GM12878 (cell line): ENCODE measurements around the gene C4orf17. TPM values are rescaled to one million over a fixed set of nuclear protein-coding genes. Genes with fewer than 3 reads are reported as not detected.

Experiments
- ATAC-seq: fragments of 200-7000 bp; cut with Tn5 transposase; 3 replicates; pipeline ENCODE4 v1.9.1; 2020; ENCODE audit warnings: mild to moderate bottlenecking, moderate library complexity
- BruUV-seq: library from RNA; stranded (reverse); fragments of 400-500 nt; replicated peaks from 2 replicates; lab custom pipeline; 2021; lab: Mats Ljungman, UMichigan
- CTCF ChIA-PET: fragments of 300-600 bp; sonication (Branson Sonifier 250); formaldehyde crosslinking; extraction: SDS; loops from one replicate; lab custom pipeline; 2021; ENCODE audit warnings: inconsistent platforms; lab: Yijun Ruan, JAX
- POLR2A ChIA-PET: fragments of 350-600 bp; formaldehyde crosslinking; extraction: SDS; loops from one replicate; lab custom pipeline; 2021; ENCODE audit warnings: inconsistent platforms; lab: Charles Lee
- RAD21 ChIA-PET: fragments of 300-600 bp; sonication (Branson Sonifier 250); formaldehyde crosslinking; loops from one replicate; lab custom pipeline; 2023; ENCODE audit warnings: antibody characterized with exemption; ENCODE audit not compliant: unreplicated experiment; lab: Charles Lee
- SMC1A ChIA-PET: fragments of 300-600 bp; sonication (Branson Sonifier 250); formaldehyde crosslinking; loops from one replicate; lab custom pipeline; 2023; ENCODE audit not compliant: unreplicated experiment, uncharacterized antibody; lab: Charles Lee
- DNase-seq: peaks from one replicate; pipeline ENCODE4 v3.0.0-alpha.2; 2011; ENCODE audit warnings: low read depth, low spot score
- FAIRE-seq: peaks from 3 replicates; lab custom pipeline; 2011; peaks lifted over from hg19 to GRCh38; lab: Jason Lieb, UNC
- H2AFZ ChIP-seq: 2 replicates; pipeline ENCODE4 v1.6.0; 2011; ENCODE audit warnings: low read depth, low read length, control low read depth; ENCODE audit not compliant: control insufficient read depth
- H3K27ac ChIP-seq: 2 replicates; pipeline ENCODE4 v1.5.1; 2011; ENCODE audit warnings: control low read depth; ENCODE audit not compliant: control insufficient read depth, insufficient read depth
- H3K27me3 ChIP-seq, 2 experiments: replicated peaks in 1 of 2; 2 replicates each; pipeline versions ENCODE4 v1.6.0 to v1.6.1; 2011; ENCODE audit warnings: low read length in 1 of 2; ENCODE audit not compliant: control insufficient read depth in 2 of 2, insufficient read depth in 2 of 2
- H3K36me3 ChIP-seq, 2 experiments: 2 replicates each; pipeline ENCODE4 v1.5.1; 2011; ENCODE audit warnings: low read length in 1 of 2; ENCODE audit not compliant: control insufficient read depth in 2 of 2, insufficient read depth in 2 of 2
- H3K4me1 ChIP-seq: 2 replicates; pipeline ENCODE4 v1.6.1; 2011; ENCODE audit warnings: mild to moderate bottlenecking, low read length, moderate library complexity, mixed read lengths; ENCODE audit not compliant: control insufficient read depth, insufficient read depth
- H3K4me2 ChIP-seq: 2 replicates; pipeline ENCODE4 v1.6.0; 2011; ENCODE audit warnings: control low read depth; ENCODE audit not compliant: control insufficient read depth, insufficient read depth
- H3K4me3 ChIP-seq: fragments of 200-600 bp; sonication (generic); 2 replicates; pipeline ENCODE4 v1.5.1; 2016
- H3K79me2 ChIP-seq: 2 replicates; pipeline ENCODE4 v1.6.0; 2011; ENCODE audit warnings: low read length; ENCODE audit not compliant: control insufficient read depth, insufficient read depth
- H3K9ac ChIP-seq: 2 replicates; pipeline ENCODE4 v1.8.0; 2011; ENCODE audit warnings: low read length, control low read depth, mixed read lengths; ENCODE audit not compliant: control insufficient read depth, insufficient read depth
- H3K9me3 ChIP-seq: replicated peaks from 3 replicates; pipeline ENCODE4 v1.5.1; 2011; ENCODE audit warnings: mild to moderate bottlenecking, low read length; ENCODE audit not compliant: control insufficient read depth, insufficient read depth
- H4K20me1 ChIP-seq: 2 replicates; pipeline ENCODE4 v1.6.0; 2011; ENCODE audit not compliant: control insufficient read depth, insufficient read depth
- BCLAF1 ChIP-seq: fragments of 450-650 bp; IDR thresholded peaks from 2 replicates; pipeline ENCODE4 v1.6.1; 2017; ENCODE audit warnings: antibody characterized with exemption, mild to moderate bottlenecking, moderate library complexity
- CBX5 ChIP-seq: sonication (generic); IDR thresholded peaks from 2 replicates; pipeline ENCODE4 v1.6.1; 2016; ENCODE audit warnings: low read depth, moderate library complexity, mild to moderate bottlenecking, inconsistent platforms
- CHD4 ChIP-seq: fragments of 200-600 bp; sonication (generic); IDR thresholded peaks from 2 replicates; pipeline ENCODE4 v1.6.1; 2016; ENCODE audit warnings: mild to moderate bottlenecking
- DPF2 ChIP-seq: fragments of 450-650 bp; IDR thresholded peaks from 2 replicates; pipeline ENCODE4 v1.6.1; 2017; ENCODE audit warnings: mild to moderate bottlenecking
- HDAC2 ChIP-seq: fragments of 200-600 bp; sonication (generic); IDR thresholded peaks from 2 replicates; pipeline ENCODE4 v1.6.1; 2017
- JUND ChIP-seq: IDR thresholded peaks from 2 replicates; pipeline ENCODE4 v1.6.1; 2012; ENCODE audit warnings: low read depth, mild to moderate bottlenecking, low read length, improper control_type of control experiment, moderate library complexity
- NFXL1 ChIP-seq: fragments of 450-650 bp; IDR thresholded peaks from 2 replicates; pipeline ENCODE4 v1.6.1; 2017; ENCODE audit warnings: antibody characterized with exemption, mild to moderate bottlenecking, borderline replicate concordance
- PKNOX1 ChIP-seq: fragments of 450-650 bp; IDR thresholded peaks from 2 replicates; pipeline ENCODE4 v1.6.1; 2016; ENCODE audit warnings: mild to moderate bottlenecking
- PML ChIP-seq: IDR thresholded peaks from 2 replicates; pipeline ENCODE4 v1.6.1; 2012; ENCODE audit warnings: low read length, inconsistent platforms
- SREBF1 ChIP-seq: IDR thresholded peaks from 2 replicates; pipeline ENCODE4 v1.6.1; 2012; ENCODE audit warnings: mild to moderate bottlenecking, low read length
- SRF ChIP-seq, 2 experiments: IDR thresholded peaks; 2 replicates each; pipeline ENCODE4 v1.6.1; 2011; ENCODE audit warnings: low read depth in 2 of 2, low read length in 2 of 2, mild to moderate bottlenecking in 1 of 2, moderate library complexity in 1 of 2
- TAF1 ChIP-seq: IDR thresholded peaks from 2 replicates; pipeline ENCODE4 v1.6.1; 2011; ENCODE audit warnings: mild to moderate bottlenecking, low read depth, low read length, borderline replicate concordance
- TCF12 ChIP-seq: IDR thresholded peaks from 2 replicates; pipeline ENCODE4 v1.6.1; 2011; ENCODE audit warnings: low read depth, mild to moderate bottlenecking, low read length
- TCF3 ChIP-seq: IDR thresholded peaks from 2 replicates; pipeline ENCODE4 v1.6.1; 2012; ENCODE audit warnings: low read depth, mild to moderate bottlenecking, low read length, borderline replicate concordance; ENCODE audit not compliant: insufficient read depth
- ZNF384 ChIP-seq: IDR thresholded peaks from 2 replicates; pipeline ENCODE4 v1.6.1; 2012; ENCODE audit warnings: low read depth, mild to moderate bottlenecking, low read length, improper control_type of control experiment, borderline replicate concordance
- ZNF622 ChIP-seq: fragments of 450-650 bp; IDR thresholded peaks from 2 replicates; pipeline ENCODE4 v1.6.1; 2017; ENCODE audit warnings: mild to moderate bottlenecking, inconsistent platforms
- in situ Hi-C: fragments of 300-500 bp; cut with MboI; formaldehyde crosslinking; loops from 9 replicates; pipeline ENCODE4 v1.14.3; 2018; ENCODE audit warnings: mixed read lengths
- intact Hi-C: fragments of 100-400 bp; cut with micrococcal nuclease; formaldehyde crosslinking; loops from one replicate; pipeline ENCODE4 v1.14.2; 2022; ENCODE audit not compliant: unreplicated experiment
- polyA plus RNA-seq, 11 experiments: library from polyadenylated mRNA; depleted of rRNA in 4 of 11; unstranded in 6 of 11; stranded (reverse) in 5 of 11; fragments of >200 nt; fragmentation: Nextera tagmentation in 4 of 11; fragmentation: Illumina TruSeq in 1 of 11; extraction: Ambion mirVana in 4 of 11; extraction: Trizol in 1 of 11; gene quantifications; 1 replicate in 1 of 11; 2 replicates in 10 of 11; pipeline versions ENCODE4 v1.2.1 to v1.2.3, GENCODE V29; 2011 to 2016; ENCODE audit warnings: inconsistent platforms in 2 of 11, missing spikeins in 2 of 11, low read depth in 1 of 11
- total RNA-seq, 4 experiments: library from RNA; depleted of rRNA in 3 of 4; stranded (reverse); fragments of >200 nt in 3 of 4; fragmentation: Illumina TruSeq in 1 of 4; extraction: Trizol in 1 of 4; gene quantifications; 2 replicates each; pipeline versions ENCODE4 v1.2.1 to v1.2.3, GENCODE V29; 2013 to 2021
- TF ChIP-seq, protein P1 (sequence below): fragments of 150-350 bp; IDR thresholded peaks from 2 replicates; pipeline ENCODE4 v1.6.1; 2014; ENCODE audit warnings: mild to moderate bottlenecking, low read depth, low read length
- TF ChIP-seq, protein P2 (sequence below): fragments of 450-650 bp; IDR thresholded peaks from 2 replicates; pipeline ENCODE4 v1.6.1; 2018; ENCODE audit warnings: mild to moderate bottlenecking, low read depth, moderate library complexity; ENCODE audit not compliant: partially characterized antibody

Gene C4orf17
- total and polyA plus RNA-seq, 10 of the 15 experiments (the other 5 are each of a cell fraction or from before 2014, with no cell fraction given) = not detected

GRCh38 chr4:99529228-99529627 is 18.4 kb downstream of the C4orf17 start:
- no peaks in the 10 kb centered on the region for H3K9me3 ChIP-seq
- intact Hi-C loops = no loop called here
- ChIA-PET POLR2A (interaction anchor here (1.1 kb wide), 1 partner anchor 9 kb away, joined by 3 read pairs; no protein-coding TSS in a partner anchor), RAD21 (no interaction called here), SMC1A (no interaction called here), CTCF (no interaction called here)
- H3K79me2 ChIP-seq = no peaks in the 10 kb centered on the region
- no peak overlapping the region for H3K27ac ChIP-seq
- no peak for ATAC-seq
- in situ Hi-C loops = no loop called here
- H3K27me3 ChIP-seq = no peaks in the 10 kb centered on the region
- FAIRE-seq = no peak
- H3K36me3 ChIP-seq = no peaks in the 10 kb centered on the region
- no peak overlapping the region for H3K4me3 ChIP-seq
- no peak for DNase-seq
- no peak overlapping the region for H3K4me2 ChIP-seq
- no peaks in the 10 kb centered on the region for H4K20me1 ChIP-seq
- no peak for TF ChIP-seq CHD4
- no peak for TF ChIP-seq TAF1
- no peak for TF ChIP-seq SREBF1
- no peak for TF ChIP-seq SRF (IDR thresholded peaks at IDR 0.05; ENCODE audit: low read depth in 2 of 2, low read length in 2 of 2)
- no peak for TF ChIP-seq HDAC2
- TF ChIP-seq ZNF384 = no peak
- TF ChIP-seq, protein P1, sequence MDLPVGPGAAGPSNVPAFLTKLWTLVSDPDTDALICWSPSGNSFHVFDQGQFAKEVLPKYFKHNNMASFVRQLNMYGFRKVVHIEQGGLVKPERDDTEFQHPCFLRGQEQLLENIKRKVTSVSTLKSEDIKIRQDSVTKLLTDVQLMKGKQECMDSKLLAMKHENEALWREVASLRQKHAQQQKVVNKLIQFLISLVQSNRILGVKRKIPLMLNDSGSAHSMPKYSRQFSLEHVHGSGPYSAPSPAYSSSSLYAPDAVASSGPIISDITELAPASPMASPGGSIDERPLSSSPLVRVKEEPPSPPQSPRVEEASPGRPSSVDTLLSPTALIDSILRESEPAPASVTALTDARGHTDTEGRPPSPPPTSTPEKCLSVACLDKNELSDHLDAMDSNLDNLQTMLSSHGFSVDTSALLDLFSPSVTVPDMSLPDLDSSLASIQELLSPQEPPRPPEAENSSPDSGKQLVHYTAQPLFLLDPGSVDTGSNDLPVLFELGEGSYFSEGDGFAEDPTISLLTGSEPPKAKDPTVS = no peak
- TF ChIP-seq ZNF622 = no peak
- TF ChIP-seq, protein P2, sequence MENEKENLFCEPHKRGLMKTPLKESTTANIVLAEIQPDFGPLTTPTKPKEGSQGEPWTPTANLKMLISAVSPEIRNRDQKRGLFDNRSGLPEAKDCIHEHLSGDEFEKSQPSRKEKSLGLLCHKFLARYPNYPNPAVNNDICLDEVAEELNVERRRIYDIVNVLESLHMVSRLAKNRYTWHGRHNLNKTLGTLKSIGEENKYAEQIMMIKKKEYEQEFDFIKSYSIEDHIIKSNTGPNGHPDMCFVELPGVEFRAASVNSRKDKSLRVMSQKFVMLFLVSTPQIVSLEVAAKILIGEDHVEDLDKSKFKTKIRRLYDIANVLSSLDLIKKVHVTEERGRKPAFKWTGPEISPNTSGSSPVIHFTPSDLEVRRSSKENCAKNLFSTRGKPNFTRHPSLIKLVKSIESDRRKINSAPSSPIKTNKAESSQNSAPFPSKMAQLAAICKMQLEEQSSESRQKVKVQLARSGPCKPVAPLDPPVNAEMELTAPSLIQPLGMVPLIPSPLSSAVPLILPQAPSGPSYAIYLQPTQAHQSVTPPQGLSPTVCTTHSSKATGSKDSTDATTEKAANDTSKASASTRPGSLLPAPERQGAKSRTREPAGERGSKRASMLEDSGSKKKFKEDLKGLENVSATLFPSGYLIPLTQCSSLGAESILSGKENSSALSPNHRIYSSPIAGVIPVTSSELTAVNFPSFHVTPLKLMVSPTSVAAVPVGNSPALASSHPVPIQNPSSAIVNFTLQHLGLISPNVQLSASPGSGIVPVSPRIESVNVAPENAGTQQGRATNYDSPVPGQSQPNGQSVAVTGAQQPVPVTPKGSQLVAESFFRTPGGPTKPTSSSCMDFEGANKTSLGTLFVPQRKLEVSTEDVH = no peak
- no peak for TF ChIP-seq PKNOX1
- no peak for TF ChIP-seq NFXL1
- TF ChIP-seq CBX5 = no peak
- TF ChIP-seq BCLAF1 = no peak
- no peak for TF ChIP-seq DPF2
- TF ChIP-seq TCF3 = no peak
- no peak for TF ChIP-seq TCF12
- TF ChIP-seq PML = no peak
- no peak for TF ChIP-seq JUND
- TF ChIP-seq, all 136 proteins: peak for 0
- Histone ChIP-seq H3K9ac (no peak overlapping the region), H3K4me1 (no peaks in the 10 kb centered on the region), H2AFZ (no peak overlapping the region)
- no TSS peak for BruUV-seq
